Motor neuron (in vitro differentiated cells): ENCODE measurements around the gene TMIGD2. TPM values are rescaled to one million over a fixed set of nuclear protein-coding genes. Genes with fewer than 3 reads are reported as not detected.
A peak's percentile ranks its signal among the peaks of the same experiment; 100 is the strongest.
"Not testable (repeated sequence)": the region's sequence is repeated elsewhere in the genome, so short reads cannot be mapped to it uniquely, and the experiment has no call there.

ENCODE experiments used
- ATAC-seq, 8 experiments: fragments of 200-7000 bp; cut with Tn5 transposase; replicated peaks in 6 of 8; 2 replicates each; pipeline ENCODE4 v1.8.0; 2021; ENCODE audit warnings: mild to moderate bottlenecking in 8 of 8, moderate library complexity in 8 of 8
- H3K27ac ChIP-seq, 2 donors: fragments of 250-450 bp; sonication (Bioruptor Pico); 2 replicates each; pipeline ENCODE4 v1.9.0; 2021; ENCODE audit warnings: antibody characterized with exemption in 2 of 2, mild to moderate bottlenecking in 2 of 2, moderate library complexity in 1 of 2
- H3K4me1 ChIP-seq, 2 donors: fragments of 250-450 bp; sonication (Bioruptor Pico); replicated peaks in 1 of 2; 2 replicates each; pipeline ENCODE4 v1.6.1; 2021; ENCODE audit warnings: antibody characterized with exemption in 2 of 2, mild to moderate bottlenecking in 2 of 2, moderate library complexity in 1 of 2
- H3K4me3 ChIP-seq, 5 donors: fragments of 250-450 bp; sonication (Bioruptor Pico); 2 replicates each; pipeline ENCODE4 v1.9.0; 2021; ENCODE audit warnings: antibody characterized with exemption in 5 of 5, mild to moderate bottlenecking in 5 of 5, moderate library complexity in 4 of 5
- WGBS, 10 experiments: fragments of 450-650 bp; shearing (Covaris generic); methylation state at CpG; one replicate each; pipeline ENCODE4 v1.0.0; 2022; 5-methylcytosine and 5-hydroxymethylcytosine counted together
- in situ Hi-C, 9 experiments: fragments of 400-800 bp; cut with MboI; loops; one replicate each; pipeline ENCODE4 v1.15.0; 2021; ENCODE audit warnings: low sequenced_read_pairs in 9 of 9, low pct_unique_long_range_greater_than_20kb in 2 of 9; ENCODE audit not compliant: unreplicated experiment in 9 of 9
- total RNA-seq, 8 experiments: library from RNA; unstranded; fragments of 300-600 nt; gene quantifications; 2 replicates each; pipeline versions ENCODE4 v1.2.3 to v1.2.4, GENCODE V29; 2022

Gene TMIGD2, protein sequence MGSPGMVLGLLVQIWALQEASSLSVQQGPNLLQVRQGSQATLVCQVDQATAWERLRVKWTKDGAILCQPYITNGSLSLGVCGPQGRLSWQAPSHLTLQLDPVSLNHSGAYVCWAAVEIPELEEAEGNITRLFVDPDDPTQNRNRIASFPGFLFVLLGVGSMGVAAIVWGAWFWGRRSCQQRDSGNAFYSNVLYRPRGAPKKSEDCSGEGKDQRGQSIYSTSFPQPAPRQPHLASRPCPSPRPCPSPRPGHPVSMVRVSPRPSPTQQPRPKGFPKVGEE
- total RNA-seq = 1 to 10 TPM in 1 of 8 experiments, under 1 TPM in 4, not detected in 3; 0.29 to 1.2 (median 0.43) TPM

DNA sequence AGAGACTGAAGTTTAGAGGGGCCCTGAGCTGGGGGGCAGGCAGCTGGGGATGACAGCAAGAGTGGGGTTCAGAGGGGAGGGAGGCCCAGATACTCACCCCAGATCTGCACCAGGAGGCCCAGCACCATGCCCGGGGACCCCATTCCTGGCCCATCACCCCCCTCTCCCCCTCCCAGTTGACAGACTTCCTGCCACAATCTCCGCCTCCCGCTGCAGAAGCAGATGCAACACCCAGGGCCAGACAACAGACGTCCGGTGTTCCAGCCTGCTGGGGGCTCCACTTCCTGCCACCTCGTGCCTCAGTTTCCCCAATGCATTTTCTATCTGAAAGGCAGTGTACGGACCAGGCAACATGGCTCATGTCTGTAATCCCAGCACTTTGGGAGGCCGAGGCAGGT is at the start of gene TMIGD2:
TMIGD2 (minus strand) TSS at position 147 of the 398 bp plus-strand sequence; CDS start at position 143, 4 bp downstream.
- no peak for ATAC-seq
- no peak within 1 kb of the TSS for H3K27ac ChIP-seq
- H3K4me1 ChIP-seq = peaks cover 0 to 11% of the 10 kb centered on the region in 2 donors
- in situ Hi-C loops = no loop called here
- H3K4me3 ChIP-seq = no peak within 1 kb of the TSS
- WGBS, 10 experiments = 60% methylated on average over 1 of the region's 8 CpGs; no CpG with 5 or more reads in 8 of the 10 experiments

DNA sequence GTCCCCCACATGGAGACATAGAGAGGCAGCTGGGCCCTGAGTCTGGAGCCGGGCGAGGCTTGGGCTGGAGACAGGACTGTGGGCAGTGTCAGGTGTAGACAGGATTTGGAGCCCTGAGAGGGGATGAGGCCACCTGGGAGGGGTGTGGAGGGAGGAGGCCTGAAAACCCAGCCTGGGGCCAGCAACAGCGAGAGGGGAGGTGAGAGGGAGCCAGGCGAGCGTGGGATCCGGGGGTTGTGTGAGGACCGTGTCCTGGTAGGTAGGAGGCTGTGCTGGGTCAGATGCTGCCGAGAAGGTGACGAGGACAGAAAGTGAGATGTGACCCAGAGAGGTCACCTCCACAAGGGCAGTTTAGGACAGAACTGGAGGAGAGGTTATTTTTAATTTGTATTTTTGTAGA is 48.5 kb upstream of the TMIGD2 start:
- Histone ChIP-seq H3K27ac (no peak overlapping the region), H3K4me1 (no peaks in the 10 kb centered on the region), H3K4me3 (no peak overlapping the region)
- in situ Hi-C loops = no loop called here
- 91 to 100% (median 95%) methylated on average over 2 to 9 of the region's 9 CpGs; no CpG with 5 or more reads in 7 of the 10 experiments for WGBS, 10 experiments
- ATAC-seq = no peak

GRCh38 chr19:4350111-4350510 is 47.9 kb upstream of the TMIGD2 start:
- no peak overlapping the region for H3K4me3 ChIP-seq
- WGBS, 10 experiments = 57 to 100% (median 83%) methylated on average over 1 to 2 of the region's 8 CpGs; no CpG with 5 or more reads in 4 of the 10 experiments
- H3K4me1 ChIP-seq = no peaks in the 10 kb centered on the region
- in situ Hi-C loops = no loop called here
- no peak overlapping the region for H3K27ac ChIP-seq
- no peak for ATAC-seq

- in situ Hi-C loops, H3K27ac ChIP-seq, H3K4me1 ChIP-seq, H3K4me3 ChIP-seq, ATAC-seq: not testable (repeated sequence)
- 84 to 100% (median 93%) methylated on average over 2 to 16 of the region's 16 CpGs; no CpG with 5 or more reads in 4 of the 10 experiments for WGBS, 10 experiments
Measured at GRCh38 chr19:4349225-4349624, 47.0 kb upstream of the TMIGD2 start.

GRCh38 chr19:4347521-4347920 is 45.3 kb upstream of the TMIGD2 start:
- 60 to 100% (median 84%) methylated on average over 1 to 4 of the region's 6 CpGs for WGBS, 10 experiments
- Histone ChIP-seq H3K4me1 (peaks cover 4 to 5% of the 10 kb centered on the region in 2 donors), H3K4me3 (no peak overlapping the region), H3K27ac (no peak overlapping the region)
- in situ Hi-C loops = no loop called here
- ATAC-seq = no peak

DNA sequence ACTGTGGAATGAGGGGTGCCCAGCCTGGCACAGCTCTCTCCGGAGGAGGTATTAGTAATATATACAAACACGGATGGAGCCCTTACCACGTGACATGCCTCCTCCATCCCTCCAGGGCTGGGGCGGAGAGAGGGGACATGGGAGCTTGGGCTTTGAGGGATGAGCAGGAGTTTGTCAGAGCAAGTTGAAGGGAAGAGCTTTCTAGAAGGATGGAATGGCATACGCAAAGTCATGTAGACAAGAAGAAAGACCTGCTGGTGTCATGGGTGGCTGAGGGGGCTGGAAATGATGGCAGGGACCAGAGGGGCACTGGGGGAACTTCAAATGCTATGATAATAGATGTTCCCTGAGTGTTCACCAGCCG is 43.8 kb upstream of the TMIGD2 start:
- 65 to 100% (median 80%) methylated on average over 1 to 5 of the region's 6 CpGs; no CpG with 5 or more reads in 7 of the 10 experiments for WGBS, 10 experiments
- in situ Hi-C loops = no loop called here
- no peak overlapping the region for H3K27ac ChIP-seq
- no peak overlapping the region for H3K4me3 ChIP-seq
- H3K4me1 ChIP-seq = peaks cover 7% of the 10 kb centered on the region in 2 donors
- no peak for ATAC-seq

GRCh38 chr19:4345342-4346019 is 43.3 kb upstream of the TMIGD2 start:
- in situ Hi-C loops = no loop called here
- Histone ChIP-seq H3K27ac (no peak overlapping the region), H3K4me1 (peaks cover 7% of the 10 kb centered on the region in 2 donors), H3K4me3 (no peak overlapping the region)
- ATAC-seq = no peak
- WGBS, 10 experiments = 90 to 100% (median 97%) methylated on average over 1 to 6 of the region's 15 CpGs; no CpG with 5 or more reads in 7 of the 10 experiments

DNA sequence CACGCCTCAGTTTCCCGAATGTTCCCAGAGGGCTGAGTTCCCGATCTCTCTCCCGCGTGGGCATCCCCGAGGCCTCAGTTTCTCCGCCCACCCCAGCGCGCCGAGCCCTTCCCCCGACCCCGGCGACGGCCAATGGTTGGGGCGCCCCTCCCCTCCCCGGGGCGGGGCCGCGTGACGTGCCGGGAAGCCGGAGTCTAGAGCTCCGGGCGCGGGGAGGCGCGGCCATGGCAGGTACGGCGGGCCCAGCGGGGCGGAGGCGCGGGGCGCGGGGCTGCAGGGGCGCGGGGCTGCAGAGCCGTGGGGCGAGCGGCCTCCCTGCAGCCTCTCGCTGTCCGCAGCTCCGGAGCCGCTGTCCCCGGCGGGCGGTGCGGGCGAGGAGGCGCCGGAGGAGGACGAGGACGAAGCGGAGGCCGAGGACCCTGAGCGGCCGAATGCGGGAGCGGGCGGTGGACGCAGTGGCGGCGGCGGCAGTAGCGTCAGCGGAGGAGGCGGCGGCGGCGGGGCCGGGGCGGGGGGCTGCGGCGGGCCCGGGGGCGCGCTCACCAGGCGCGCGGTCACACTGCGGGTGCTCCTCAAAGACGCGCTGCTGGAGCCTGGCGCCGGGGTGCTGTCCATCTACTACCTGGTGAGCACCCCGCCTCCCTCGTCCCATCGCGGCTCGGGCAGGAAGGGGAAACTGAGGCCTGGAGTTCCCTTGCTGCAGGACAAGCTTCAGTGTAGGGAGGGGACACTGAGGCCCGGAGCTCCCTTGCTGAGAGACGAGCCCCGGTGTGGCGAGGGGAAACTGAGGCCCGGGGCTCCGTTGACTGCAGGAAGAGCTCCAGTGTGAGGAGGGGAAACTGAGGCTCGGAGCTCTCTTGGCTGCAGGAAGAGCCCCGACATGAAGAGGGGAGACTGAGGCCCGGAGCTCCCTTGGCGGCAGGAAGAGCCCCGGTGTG is 41.5 kb upstream of the TMIGD2 start, which contains the start of gene MPND:
MPND (plus strand) TSS at position 193 of the 938 bp plus-strand sequence; CDS start at position 225, 32 bp downstream.
- in situ Hi-C loops = no loop called here
- Histone ChIP-seq H3K27ac (peak within 1 kb of the TSS; percentile 92 to 93), H3K4me3 (peak within 1 kb of the TSS; percentile 85 to 96 (median 93)), H3K4me1 (peaks cover 7 to 8% of the 10 kb centered on the region in 2 donors)
- 0 to 40% (median 12%) methylated on average over 1 to 6 of the region's 101 CpGs; no CpG with 5 or more reads in 5 of the 10 experiments for WGBS, 10 experiments
- ATAC-seq = peak; percentile 60 to 75 (median 67)

DNA sequence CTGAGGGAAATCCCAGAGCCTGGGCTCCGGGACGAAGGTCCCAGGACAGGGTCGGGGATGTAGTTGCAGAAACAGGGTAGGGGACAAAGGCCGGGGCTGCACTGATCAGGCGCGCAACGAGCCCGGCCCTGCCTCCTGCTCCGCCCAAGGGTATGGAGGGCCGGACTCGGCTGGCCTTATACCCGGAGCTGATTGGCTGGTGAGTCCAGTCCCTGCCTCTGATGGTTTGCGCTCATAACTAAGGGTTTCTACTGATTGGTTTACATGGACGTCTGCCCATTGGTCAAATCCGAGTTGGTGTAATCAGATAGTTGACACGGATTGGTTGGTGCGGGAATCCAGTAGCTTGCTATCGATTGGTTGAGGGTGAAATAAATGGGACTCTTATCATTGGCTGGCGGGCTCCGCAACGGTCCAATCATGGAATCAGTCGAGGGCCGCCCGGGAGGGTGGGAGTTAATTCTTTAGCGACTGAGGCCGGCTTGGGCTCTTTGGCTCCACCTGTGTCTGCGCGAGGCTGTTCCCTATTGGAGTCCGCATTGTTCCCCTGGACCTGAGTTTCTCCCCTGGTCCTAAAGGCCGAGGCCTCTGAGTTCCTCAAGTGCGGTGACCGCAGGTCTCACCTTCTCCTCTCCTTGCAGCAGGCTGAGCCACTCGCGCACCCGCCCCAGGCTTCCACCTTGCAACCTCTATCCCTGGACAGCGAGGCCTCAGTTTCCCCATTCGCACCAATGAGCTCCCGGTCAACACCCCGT is 40.6 kb upstream of the TMIGD2 start:
- H3K4me3 ChIP-seq = peak overlapping the region; percentile 85 to 96 (median 93)
- in situ Hi-C loops = no loop called here
- WGBS, 10 experiments = 0 to 3% (median 0%) methylated on average over 3 to 8 of the region's 39 CpGs; no CpG with 5 or more reads in 2 of the 10 experiments
- H3K4me1 ChIP-seq = peaks cover 7 to 16% of the 10 kb centered on the region in 2 donors
- peak overlapping the region; percentile 92 to 93 for H3K27ac ChIP-seq
- peak; percentile 82 to 91 (median 89) for ATAC-seq

DNA sequence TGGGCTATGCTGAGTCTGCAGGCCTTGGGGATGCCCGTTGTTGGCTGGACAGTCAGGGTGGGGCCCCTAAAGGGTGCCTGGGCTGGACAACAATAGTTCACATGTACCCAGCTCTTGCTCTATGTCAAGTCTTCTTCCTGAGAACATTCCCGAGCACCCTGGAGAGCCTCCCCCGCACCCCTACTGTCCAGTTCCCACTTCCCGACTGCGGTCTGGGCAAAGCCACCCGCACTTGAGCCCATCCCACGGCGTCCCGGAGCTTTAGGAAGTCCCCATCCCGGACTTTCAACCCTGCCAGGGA is 40.1 kb upstream of the TMIGD2 start:
- in situ Hi-C loops = no loop called here
- Histone ChIP-seq H3K4me3 (peak overlapping the region; percentile 58 to 96 (median 77)), H3K4me1 (peaks cover 7 to 20% of the 10 kb centered on the region in 2 donors), H3K27ac (peak overlapping the region; percentile 92 to 93)
- peak in 5 of 8 experiments; percentile 0 to 3 (median 1) for ATAC-seq
- WGBS, 10 experiments = 0 to 17% (median 8%) methylated on average over 1 to 10 of the region's 10 CpGs; no CpG with 5 or more reads in 4 of the 10 experiments

DNA sequence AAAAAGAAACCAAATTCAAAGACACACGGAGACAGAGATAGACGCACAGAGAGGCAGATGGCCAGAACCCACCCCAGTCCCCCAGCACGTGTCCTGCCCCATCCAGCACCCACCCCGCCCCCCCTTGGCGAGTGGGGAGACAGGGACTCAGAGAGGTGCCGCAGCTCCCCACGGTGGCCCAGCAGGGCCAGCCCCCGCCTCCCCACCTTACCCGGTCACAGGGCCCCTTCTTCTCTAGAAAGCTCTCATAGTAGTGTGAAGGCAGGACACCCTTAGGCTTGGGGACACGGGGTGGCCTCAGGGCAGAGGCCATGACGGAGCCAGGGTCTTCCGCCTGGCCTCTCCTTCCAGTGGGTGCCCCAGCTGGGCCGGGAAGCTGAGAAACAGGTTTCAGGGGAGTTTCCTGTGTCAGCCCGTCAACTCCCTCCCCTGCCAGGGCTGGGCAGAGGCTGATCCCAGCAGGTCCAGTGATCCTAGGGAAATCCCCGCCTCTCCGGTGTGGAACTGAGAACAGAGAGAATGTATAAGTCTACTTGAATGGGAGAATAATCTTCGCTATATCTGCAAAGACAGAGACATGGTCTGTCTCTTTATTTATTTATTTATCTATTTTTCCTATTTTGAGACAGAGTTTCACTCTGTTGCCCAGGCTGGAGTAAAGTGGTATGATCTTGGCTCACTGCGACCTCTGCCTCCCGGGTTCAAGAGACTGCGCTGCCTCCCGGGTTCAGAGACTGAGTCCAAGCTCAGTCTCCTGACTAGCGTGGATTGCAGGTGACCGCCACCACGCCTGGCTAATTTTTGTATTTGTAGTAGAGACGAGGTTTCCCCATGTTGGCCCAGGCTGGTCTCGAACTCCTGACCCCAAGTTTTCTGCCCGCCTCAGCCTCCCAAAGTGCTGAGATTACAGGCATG is 36.5 kb upstream of the TMIGD2 start, which contains the start of gene STAP2:
STAP2 (minus strand) TSS at position 387 of the 915 bp plus-strand sequence; CDS start at position 313, 74 bp downstream.
- peak within 1 kb of the TSS; percentile 43 to 68 for H3K27ac ChIP-seq
- WGBS, 10 experiments = 67 to 100% (median 83%) methylated on average over 1 to 9 of the region's 27 CpGs; no CpG with 5 or more reads in 1 of the 10 experiments
- in situ Hi-C loops = no loop called here
- no peak for ATAC-seq
- peak within 1 kb of the TSS in 3 of 5 donors; percentile 2 to 13 (median 10) for H3K4me3 ChIP-seq
- peaks cover 3 to 15% of the 10 kb centered on the region in 2 donors for H3K4me1 ChIP-seq
